ENCODE data around the gene PSMA8.

GRCh38 chr18:26233208-26233607, 99.5 kb downstream of the PSMA8 start:
- no peak for TF ChIP-seq GATA3 (IDR thresholded peaks at IDR 0.05; ENCODE audit: low read depth, low read length)
- no peak for TF ChIP-seq GATA2 (IDR thresholded peaks at IDR 0.05; ENCODE audit: low read depth, low read length)

Data from SH-SY5Y (cell line).